Panc1 (cell line): Measurements from ENCODE around the gene KIAA1191. TPM values are rescaled to one million over a fixed set of nuclear protein-coding genes. Genes with fewer than 3 reads are reported as not detected.
A peak's percentile ranks its signal among the peaks of the same experiment; 100 is the strongest.

ENCODE experiments used
- ATAC-seq: fragments of 200-7000 bp; cut with Tn5 transposase; 2 replicates; pipeline ENCODE4 v1.9.1; 2020; ENCODE audit warnings: mild to moderate bottlenecking, moderate library complexity
- BruUV-seq: library from RNA; stranded (reverse); fragments of 400-500 nt; replicated peaks from 2 replicates; lab custom pipeline; 2021; lab: Mats Ljungman, UMichigan
- CTCF ChIA-PET: fragments of 300-600 bp; sonication (Branson Sonifier 250); formaldehyde crosslinking; loops from one replicate; lab custom pipeline; 2022; ENCODE audit warnings: antibody characterized with exemption; lab: Charles Lee
- POLR2A ChIA-PET: fragments of 300-600 bp; sonication (Branson Sonifier 250); formaldehyde crosslinking; loops from one replicate; lab custom pipeline; 2022; ENCODE audit warnings: antibody characterized with exemption; lab: Charles Lee
- DNase-seq: peaks from one replicate; pipeline ENCODE4 v3.0.0-alpha.2; 2010; ENCODE audit warnings: low read depth, low spot score
- H3K27ac ChIP-seq: 2 replicates; pipeline ENCODE4 v1.5.1; 2011; ENCODE audit warnings: mild to moderate bottlenecking, low read length, inconsistent platforms
- H3K27me3 ChIP-seq: fragments of 200-500 bp; sonication (Bioruptor generic); 2 replicates; pipeline ENCODE4 v1.6.0; 2014; ENCODE audit warnings: low read length, inconsistent platforms; ENCODE audit not compliant: control insufficient read depth, insufficient read depth
- H3K36me3 ChIP-seq: fragments of 200-500 bp; sonication (Bioruptor generic); 2 replicates; pipeline ENCODE4 v1.5.1; 2014; ENCODE audit warnings: inconsistent platforms, mild to moderate bottlenecking, low read length, moderate library complexity; ENCODE audit not compliant: control insufficient read depth, insufficient read depth
- H3K4me1 ChIP-seq: 2 replicates; pipeline ENCODE4 v1.5.1; 2011; ENCODE audit warnings: inconsistent platforms, mild to moderate bottlenecking, low read length, moderate library complexity; ENCODE audit not compliant: control insufficient read depth, insufficient read depth
- H3K4me3 ChIP-seq, 2 experiments: 2 replicates each; pipeline ENCODE4 v1.5.1; 2011 to 2012; ENCODE audit warnings: low read depth in 2 of 2, low read length in 2 of 2, mild to moderate bottlenecking in 2 of 2, inconsistent platforms in 1 of 2, moderate library complexity in 1 of 2
- H3K9me3 ChIP-seq: fragments of 200-500 bp; sonication (Bioruptor generic); 2 replicates; pipeline ENCODE4 v1.5.1; 2014; ENCODE audit warnings: low read depth, mild to moderate bottlenecking, inconsistent platforms, low read length, moderate library complexity; ENCODE audit not compliant: control insufficient read depth, insufficient read depth
- POLR2AphosphoS5 ChIP-seq: IDR thresholded peaks from 2 replicates; pipeline ENCODE4 v1.6.1; 2012; ENCODE audit warnings: mild to moderate bottlenecking, low read depth, low read length, moderate library complexity
- SIN3A ChIP-seq: IDR thresholded peaks from 2 replicates; pipeline ENCODE4 v1.6.1; 2012; ENCODE audit warnings: low read depth, mild to moderate bottlenecking, low read length, moderate library complexity, borderline replicate concordance; ENCODE audit not compliant: insufficient read depth
- TCF7L2 ChIP-seq: IDR thresholded peaks from 2 replicates; pipeline ENCODE4 v1.6.1; 2011; ENCODE audit warnings: mild to moderate bottlenecking, low read depth, low read length, inconsistent platforms
- in situ Hi-C: cut with HindIII; loops from 2 replicates; pipeline ENCODE4 v1.10.0; 2016; ENCODE audit warnings: low sequenced_read_pairs, low pct_unique_long_range_greater_than_20kb
- intact Hi-C: fragments of 100-400 bp; cut with micrococcal nuclease; formaldehyde crosslinking; loops from one replicate; pipeline ENCODE4 v1.10.0; 2022; ENCODE audit not compliant: unreplicated experiment
- total RNA-seq: library from RNA; stranded (reverse); gene quantifications from one replicate; pipeline ENCODE4 v1.2.1, GENCODE V29; 2021; ENCODE audit not compliant: unreplicated experiment
- TF ChIP-seq, protein P1 (sequence below): fragments of 450-650 bp; IDR thresholded peaks from 2 replicates; pipeline ENCODE4 v1.5.1; 2017; ENCODE audit warnings: mild to moderate bottlenecking
- TF ChIP-seq, protein P2 (sequence below), 2 experiments: IDR thresholded peaks; 2 replicates each; pipeline ENCODE4 v1.6.1; 2011 to 2012; ENCODE audit warnings: low read depth in 2 of 2, control low read depth in 1 of 2, low read length in 1 of 2, mild to moderate bottlenecking in 1 of 2, moderate library complexity in 1 of 2; ENCODE audit not compliant: insufficient read depth in 1 of 2

Gene KIAA1191
- total RNA-seq, 1 experiment from 2014 or later, result 92.3 TPM

DNA sequence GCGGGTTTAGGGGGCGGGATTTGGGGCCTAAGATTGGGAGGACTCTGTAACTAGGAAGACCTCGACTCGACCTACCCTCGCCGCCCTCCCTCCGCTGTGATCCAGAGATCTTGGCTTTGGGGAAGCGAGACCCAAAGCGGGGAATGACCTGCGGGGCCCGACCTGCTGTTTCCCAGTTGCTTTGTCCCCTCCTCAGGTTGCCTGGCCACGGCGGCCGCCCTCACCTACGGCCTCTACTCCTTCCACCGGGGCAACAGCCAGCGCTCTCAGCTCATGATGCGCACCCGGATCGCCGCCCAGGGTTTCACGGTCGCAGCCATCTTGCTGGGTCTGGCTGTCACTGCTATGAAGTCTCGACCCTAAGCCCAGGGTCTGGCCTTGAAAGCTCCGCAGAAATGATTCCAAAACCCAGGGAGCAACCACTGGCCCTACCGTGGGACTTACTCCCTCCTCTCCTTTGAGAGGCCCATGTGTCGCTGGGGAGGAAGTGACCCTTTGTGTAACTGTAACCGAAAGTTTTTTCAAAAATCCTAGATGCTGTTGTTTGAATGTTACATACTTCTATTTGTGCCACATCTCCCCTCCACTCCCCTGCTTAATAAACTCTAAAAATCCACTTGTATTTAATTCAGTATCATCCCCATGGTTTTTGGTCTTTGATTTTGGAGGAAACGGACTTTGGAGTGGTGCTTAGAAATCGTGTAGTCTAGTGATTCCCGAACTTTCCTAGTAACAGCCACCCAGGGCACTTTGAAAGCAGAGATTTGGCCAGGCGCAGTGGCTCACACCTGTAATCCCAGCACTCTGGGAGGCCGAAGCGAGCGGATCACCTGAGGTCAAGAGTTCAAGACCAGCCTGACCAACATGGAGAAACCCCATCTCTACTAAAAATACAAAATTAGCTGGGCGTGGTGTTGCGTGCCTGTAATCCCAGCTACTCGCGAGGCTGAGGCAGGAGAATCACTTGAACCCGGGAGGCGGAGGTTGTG lies 27.9 kb upstream of the KIAA1191 start:
- Histone ChIP-seq H3K4me1 (peaks cover 17% of the 10 kb centered on the region), H3K27ac (peak overlapping the region; percentile 100), H3K4me3 (peak overlapping the region; percentile 76 to 94), H3K9me3 (no peaks in the 10 kb centered on the region), H3K27me3 (no peaks in the 10 kb centered on the region), H3K36me3 (peaks cover 17% of the 10 kb centered on the region)
- ChIA-PET POLR2A (interaction anchor here (0.7 kb wide), 1 partner anchor 178 kb away, joined by 9 read pairs; no protein-coding TSS in a partner anchor), CTCF (no interaction called here)
- TF ChIP-seq SIN3A (0 out of 2 replicates have a peak, but pooled peaks have one; percentile 64), POLR2AphosphoS5 (peak; percentile 64; the same call in 1 of the 2 replicates), TCF7L2 (no peak)
- TF ChIP-seq, protein P1, sequence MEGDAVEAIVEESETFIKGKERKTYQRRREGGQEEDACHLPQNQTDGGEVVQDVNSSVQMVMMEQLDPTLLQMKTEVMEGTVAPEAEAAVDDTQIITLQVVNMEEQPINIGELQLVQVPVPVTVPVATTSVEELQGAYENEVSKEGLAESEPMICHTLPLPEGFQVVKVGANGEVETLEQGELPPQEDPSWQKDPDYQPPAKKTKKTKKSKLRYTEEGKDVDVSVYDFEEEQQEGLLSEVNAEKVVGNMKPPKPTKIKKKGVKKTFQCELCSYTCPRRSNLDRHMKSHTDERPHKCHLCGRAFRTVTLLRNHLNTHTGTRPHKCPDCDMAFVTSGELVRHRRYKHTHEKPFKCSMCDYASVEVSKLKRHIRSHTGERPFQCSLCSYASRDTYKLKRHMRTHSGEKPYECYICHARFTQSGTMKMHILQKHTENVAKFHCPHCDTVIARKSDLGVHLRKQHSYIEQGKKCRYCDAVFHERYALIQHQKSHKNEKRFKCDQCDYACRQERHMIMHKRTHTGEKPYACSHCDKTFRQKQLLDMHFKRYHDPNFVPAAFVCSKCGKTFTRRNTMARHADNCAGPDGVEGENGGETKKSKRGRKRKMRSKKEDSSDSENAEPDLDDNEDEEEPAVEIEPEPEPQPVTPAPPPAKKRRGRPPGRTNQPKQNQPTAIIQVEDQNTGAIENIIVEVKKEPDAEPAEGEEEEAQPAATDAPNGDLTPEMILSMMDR, result no peak
- TF ChIP-seq, protein P2, sequence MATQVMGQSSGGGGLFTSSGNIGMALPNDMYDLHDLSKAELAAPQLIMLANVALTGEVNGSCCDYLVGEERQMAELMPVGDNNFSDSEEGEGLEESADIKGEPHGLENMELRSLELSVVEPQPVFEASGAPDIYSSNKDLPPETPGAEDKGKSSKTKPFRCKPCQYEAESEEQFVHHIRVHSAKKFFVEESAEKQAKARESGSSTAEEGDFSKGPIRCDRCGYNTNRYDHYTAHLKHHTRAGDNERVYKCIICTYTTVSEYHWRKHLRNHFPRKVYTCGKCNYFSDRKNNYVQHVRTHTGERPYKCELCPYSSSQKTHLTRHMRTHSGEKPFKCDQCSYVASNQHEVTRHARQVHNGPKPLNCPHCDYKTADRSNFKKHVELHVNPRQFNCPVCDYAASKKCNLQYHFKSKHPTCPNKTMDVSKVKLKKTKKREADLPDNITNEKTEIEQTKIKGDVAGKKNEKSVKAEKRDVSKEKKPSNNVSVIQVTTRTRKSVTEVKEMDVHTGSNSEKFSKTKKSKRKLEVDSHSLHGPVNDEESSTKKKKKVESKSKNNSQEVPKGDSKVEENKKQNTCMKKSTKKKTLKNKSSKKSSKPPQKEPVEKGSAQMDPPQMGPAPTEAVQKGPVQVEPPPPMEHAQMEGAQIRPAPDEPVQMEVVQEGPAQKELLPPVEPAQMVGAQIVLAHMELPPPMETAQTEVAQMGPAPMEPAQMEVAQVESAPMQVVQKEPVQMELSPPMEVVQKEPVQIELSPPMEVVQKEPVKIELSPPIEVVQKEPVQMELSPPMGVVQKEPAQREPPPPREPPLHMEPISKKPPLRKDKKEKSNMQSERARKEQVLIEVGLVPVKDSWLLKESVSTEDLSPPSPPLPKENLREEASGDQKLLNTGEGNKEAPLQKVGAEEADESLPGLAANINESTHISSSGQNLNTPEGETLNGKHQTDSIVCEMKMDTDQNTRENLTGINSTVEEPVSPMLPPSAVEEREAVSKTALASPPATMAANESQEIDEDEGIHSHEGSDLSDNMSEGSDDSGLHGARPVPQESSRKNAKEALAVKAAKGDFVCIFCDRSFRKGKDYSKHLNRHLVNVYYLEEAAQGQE (IDR thresholded peaks at IDR 0.05; ENCODE audit: insufficient read depth in 1 of 2, low read depth in 2 of 2, low read length in 1 of 2), result no peak
- intact Hi-C loops (loop anchor here (2.0 kb wide), 1 partner anchor 65 kb away; no protein-coding TSS in a partner anchor), in situ Hi-C loops (no loop called here)
- BruUV-seq, result TSS peak; percentile 100
- ATAC-seq (peak; percentile 57), DNase-seq (no peak)

DNA sequence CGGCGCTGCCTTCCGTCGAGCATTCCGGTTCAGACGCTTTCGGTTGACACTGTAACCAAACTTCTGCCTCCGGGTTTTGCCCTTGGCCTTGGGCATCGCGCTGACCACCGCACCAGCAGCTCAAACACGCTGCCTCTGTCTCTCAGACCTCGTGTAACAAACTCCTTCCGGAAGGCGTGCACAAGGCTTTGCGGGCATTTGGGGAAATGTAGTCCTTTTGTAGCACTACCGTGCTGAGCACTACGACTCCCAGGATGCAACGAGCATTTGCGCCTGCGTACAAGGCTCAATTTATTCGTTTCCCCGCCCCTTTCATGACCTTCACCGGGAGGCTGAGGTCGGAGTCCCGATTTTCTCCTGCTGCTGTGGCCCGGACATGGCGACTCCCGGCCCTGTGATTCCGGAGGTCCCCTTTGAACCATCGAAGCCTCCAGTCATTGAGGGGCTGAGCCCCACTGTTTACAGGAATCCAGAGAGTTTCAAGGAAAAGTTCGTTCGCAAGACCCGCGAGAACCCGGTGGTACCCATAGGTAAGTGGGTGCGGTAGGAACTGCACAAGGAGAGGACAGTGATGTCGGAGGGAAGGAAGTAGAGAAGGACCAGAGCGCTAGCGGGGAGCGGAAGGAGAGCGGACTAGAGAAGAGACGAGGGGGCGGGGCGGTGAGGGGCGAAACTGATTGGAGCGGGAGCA lies 27.0 kb upstream of the KIAA1191 start, which contains the start of the genes HIGD2A and NOP16:
Gene HIGD2A (plus strand): TSS at position 308 of the 691 bp plus-strand sequence. CDS start 69 bp downstream, at position 377.
Gene NOP16 (minus strand): TSS at position 155 of the 691 bp plus-strand sequence. CDS start 59 bp downstream, at position 96.
- in situ Hi-C loops (no loop called here), intact Hi-C loops (loop anchor here (2.0 kb wide), 1 partner anchor 64 kb away; no protein-coding TSS in a partner anchor)
- ChIA-PET CTCF (no interaction called here), POLR2A (no interaction called here)
- ATAC-seq (peak; percentile 94), DNase-seq (peak; percentile 98)
- no peaks in the 10 kb centered on the region for H3K9me3 ChIP-seq
- H3K4me3 ChIP-seq, result peak within 1 kb of the TSS; percentile 76 to 94
- H3K4me1 ChIP-seq, result peaks cover 17% of the 10 kb centered on the region
- H3K27ac ChIP-seq, result peak within 1 kb of the TSS; percentile 100
- H3K27me3 ChIP-seq, result no peaks in the 10 kb centered on the region
- TF ChIP-seq TCF7L2, result no peak
- TF ChIP-seq POLR2AphosphoS5, result peak; percentile 87
- TF ChIP-seq, protein P1, result no peak
- TF ChIP-seq SIN3A, result peak; percentile 95
- TF ChIP-seq, protein P2 (IDR thresholded peaks at IDR 0.05; ENCODE audit: insufficient read depth in 1 of 2, low read depth in 2 of 2, low read length in 1 of 2), result no peak; a peak in 1 of 4 replicates
- BruUV-seq, result no TSS peak
- peaks cover 23% of the 10 kb centered on the region for H3K36me3 ChIP-seq
